HG02623 (cell line): ENCODE measurements around the gene ATP11A.

Source experiments
- ATAC-seq: cut with Tn5 transposase; IDR thresholded peaks from one replicate; pipeline ENCODE4 v1.9.1; 2021; ENCODE audit warnings: moderate library complexity; ENCODE audit not compliant: unreplicated experiment

The ATP11A gene

DNA sequence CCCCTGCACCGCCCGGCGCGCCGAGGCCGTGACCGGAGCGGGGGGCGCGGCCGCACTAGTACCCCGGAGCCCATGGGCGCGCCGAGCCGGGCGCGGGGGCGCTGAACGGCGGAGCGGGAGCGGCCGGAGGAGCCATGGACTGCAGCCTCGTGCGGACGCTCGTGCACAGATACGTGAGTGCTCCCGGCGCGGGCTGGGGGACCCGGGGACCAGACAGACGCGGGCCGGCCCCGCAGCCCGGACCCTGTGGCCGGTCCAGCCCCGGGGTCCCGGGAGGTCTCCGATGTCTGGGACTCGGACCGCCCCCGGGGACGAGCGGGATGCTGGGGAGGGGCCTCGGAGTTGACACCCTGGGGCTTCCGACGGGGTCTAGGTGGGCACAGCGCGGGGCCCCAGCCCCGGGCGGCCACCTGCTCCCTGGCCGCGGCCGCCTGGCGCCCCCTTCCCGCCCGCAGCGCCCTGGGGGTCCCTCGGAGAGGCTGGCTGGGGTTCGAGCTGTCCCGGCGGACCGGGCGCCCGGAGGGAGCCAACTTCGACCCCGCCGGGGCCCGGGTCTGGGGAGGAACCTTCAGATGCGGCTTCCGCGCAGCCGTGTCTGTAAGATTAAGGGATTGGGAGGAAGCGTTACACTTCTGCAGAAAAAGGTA is 568 bp downstream of the ATP11A start:
- peak; percentile 29 for ATAC-seq

DNA sequence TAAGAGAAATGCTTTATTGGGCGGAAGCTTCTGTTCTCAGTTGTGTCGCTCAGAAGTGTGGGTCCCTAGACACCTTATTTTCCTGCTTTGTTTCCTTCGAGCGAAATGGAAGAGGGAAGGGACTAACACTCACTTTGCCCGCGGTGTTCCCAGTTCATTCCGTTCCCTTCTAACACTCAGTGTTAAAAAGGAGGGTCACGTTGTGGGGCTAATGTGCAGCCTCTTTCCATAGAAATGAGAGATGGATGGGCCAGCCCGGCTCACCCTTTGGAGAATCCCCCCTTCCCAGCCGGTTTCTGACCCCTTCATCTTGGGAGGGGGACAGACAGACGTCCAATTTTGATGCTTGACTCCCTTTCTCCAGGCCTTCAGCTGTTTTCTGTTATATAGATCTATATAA is 2.3 kb downstream of the ATP11A start:
- no peak for ATAC-seq

DNA sequence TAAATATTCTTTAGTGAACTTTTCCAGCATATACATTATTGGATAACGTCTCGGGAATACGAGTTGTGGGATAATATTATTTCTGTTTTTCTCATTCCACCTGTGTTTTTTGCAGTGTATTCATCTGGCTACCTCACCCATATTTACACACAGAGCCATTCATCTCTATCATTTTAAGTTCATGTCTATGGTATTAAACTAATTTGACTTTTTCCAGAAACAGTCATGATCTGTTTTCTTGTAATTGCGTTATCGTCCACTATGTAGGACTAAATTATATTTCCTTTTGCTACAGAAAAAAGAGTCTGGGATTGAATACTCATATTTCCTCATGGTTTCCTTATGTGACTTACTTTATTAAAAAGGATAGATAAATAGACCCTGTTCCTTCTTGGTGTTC is 2.7 kb downstream of the ATP11A start:
- ATAC-seq, result no peak

DNA sequence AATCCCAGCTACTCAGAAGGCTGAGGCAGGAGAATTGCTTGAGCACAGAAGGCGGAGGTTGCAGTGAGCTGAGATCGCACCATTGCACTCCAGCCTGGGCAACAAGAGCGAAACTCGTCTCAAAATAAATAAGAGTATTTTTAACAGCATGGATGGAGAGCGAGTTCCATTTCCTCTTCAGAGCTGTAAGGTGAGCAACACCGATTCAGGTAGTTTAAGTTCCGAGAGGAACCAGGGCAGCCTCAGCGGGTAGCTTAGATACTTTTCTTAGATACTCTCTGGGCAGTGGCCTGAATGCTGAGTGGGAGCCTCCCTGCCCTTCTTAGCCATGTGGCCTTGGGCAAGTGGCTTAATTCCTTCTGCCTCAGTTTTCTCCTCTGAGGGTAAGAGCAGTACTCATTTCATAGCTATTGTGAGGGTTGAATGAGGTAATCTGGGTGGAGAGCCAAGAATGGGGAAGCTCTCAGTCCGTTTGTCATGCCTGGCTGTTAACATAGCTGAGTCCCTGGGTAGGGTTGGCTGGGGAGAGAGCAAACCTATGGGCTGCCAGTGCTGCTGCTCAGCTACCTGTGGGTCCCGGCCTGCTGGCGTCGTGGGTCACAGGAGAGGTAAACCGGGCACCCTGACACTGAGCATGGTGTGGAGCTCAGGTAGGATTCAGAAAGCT is 4.1 kb downstream of the ATP11A start:
- ATAC-seq, result no peak

DNA sequence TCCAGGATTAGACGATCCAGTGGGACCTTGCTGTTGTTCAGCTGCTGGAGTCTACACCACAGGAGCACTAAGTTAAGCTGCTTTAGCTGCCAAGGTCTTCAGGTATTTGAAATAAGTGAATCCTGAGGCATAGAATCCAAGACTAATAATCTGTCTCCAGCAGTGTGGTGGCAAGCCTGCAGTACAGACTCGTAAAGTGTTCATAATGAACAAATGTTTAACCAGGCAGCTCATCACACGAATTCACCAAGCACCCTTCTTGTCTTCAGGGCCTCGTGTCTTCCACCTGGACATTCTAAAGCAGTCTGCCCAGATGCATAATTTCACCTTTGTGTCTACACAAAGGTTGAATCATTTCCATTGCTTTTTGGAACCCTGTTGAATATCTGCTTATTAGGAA is 5.3 kb downstream of the ATP11A start:
- ATAC-seq, result no peak

DNA sequence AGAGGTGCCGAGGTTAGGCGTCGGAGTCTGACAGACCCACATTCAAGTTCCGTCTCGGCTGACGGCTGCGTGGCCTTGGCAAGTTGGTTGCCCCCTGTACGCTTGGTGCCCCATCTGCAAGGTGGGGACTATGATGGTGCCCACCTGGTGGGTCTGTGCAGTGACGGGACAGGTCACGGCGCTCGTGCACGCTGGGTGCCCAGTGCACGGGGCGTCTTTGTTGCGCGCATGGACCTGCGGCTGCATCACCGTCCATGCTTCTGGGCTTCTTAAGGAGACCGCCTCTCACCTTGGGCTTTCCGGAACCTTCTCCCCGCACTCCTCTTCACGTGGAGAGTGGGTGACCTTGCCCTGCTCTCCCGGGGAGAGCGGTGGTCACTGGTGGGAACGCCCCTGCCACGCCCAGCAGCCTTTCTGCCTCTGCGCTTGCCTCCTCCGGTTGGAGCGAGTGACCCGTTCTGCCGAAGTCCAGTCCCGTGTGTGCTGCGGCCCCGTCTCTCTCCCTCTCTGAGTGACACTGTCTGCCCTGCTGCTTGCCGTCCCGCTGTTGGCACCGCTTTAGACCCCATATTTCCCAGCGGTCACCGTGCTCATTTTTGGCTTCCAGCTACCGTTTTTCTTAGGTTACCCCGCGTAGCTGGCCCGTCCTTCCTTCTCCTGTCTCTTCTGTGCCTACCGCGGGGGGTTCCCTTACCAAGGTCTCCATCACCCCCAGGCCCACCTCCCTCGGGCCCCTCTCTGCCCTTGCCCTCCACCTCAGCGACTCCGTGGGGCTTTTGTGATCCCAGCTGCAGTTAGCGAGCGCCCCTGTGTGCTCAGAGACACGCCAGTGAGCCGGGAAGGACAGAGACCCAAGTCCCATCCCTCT is 6.4 kb downstream of the ATP11A start:
- no peak for ATAC-seq

DNA sequence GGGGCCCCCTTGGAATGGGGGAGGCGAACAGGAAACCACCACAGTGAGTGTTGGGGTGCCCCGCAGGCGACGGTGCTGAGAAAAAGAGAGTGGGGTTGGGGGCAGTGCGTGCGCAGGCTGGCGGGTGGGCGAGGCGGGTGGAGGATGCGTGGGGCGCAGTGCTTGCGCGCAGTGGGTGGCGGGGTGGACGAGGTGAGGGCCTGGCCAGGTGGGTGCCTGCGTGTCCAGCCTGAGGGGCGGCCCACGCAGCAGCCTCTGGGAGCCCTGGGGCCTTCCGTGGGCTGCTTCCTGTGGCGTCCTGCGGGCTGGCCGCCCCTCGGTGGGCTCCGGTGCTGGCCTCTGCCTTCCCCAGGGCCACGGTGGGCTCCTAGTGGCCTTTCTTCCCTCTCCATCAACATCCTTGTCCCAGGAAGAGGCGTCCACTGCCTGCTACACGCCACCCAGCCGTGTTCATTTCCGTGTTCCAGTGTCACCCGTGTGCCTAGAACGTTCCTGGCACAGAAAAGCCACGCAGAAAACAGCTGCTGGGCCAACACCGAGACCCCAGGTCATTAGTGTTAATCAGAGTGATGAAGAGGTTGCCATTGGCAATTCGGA is 7.1 kb downstream of the ATP11A start:
- no peak for ATAC-seq

DNA sequence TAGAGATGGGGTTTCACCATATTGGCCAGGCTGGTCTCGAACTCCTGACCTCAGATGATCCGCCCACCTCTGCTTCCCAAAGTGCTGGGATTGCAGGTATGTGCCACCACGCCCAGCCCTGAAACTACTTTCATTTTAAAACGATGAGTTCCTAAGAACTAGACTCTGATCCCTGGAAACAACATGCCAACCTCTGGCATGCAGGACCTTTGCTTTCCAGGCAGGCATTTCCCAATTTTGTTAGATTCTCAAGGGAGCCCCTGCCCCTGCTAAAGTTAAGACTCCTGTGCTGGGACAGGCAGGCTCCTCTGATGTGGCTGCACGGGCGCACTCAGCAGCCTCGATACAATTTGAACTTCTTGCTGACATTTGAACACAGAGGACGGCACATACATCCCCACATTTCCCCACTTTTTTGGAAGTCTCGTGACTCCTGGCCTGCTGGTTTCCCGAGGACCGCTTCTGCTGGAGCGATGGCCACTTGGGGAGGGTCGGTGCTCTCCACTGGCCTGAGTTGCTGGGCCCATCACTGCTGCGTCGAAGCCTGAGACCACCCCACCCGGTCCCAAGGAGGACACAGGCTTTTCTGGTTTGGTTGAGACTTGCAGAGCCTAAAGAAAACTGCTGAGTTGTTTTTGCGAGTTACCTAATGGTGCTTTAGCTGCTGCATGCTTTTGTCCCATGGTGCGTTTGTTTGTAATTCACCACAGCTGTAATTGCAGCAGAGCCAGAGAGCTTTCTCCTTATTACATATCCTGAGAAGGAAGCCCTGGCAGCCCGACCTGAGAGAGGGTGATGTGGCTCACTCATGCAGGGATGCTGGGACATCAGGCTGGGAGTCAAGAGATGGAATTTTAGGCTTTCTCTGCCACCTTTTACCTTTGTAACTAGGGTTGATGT is 8.2 kb downstream of the ATP11A start:
- ATAC-seq, result no peak

DNA sequence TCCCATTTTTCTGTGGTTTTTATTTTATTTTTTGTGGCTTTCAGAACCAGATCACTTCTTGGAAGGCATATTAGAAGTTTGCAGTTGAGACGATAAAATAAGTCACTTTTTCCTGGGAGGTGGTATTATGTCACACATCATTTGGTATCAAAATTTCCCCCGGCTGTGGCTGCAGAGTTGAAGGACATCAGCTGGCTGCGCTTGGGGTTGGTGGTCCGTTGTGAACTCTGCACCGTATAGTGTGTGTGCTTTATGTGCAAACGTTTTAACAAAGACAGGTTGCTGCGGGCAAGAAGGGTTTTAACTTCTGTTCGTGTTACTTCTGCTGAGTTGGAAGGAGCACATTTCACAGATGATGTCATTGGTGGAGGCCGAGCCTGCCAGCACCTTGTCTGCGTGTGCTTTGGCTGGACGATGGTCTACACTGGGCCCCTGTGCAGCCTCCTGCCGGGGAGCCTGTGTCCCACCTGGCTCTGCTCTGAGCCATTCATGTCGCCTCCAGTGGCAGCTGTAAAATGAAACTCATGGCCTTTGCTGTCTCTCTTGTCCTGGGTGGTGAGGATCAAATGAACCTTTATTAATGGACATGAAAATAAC is 9.6 kb downstream of the ATP11A start:
- no peak for ATAC-seq

DNA sequence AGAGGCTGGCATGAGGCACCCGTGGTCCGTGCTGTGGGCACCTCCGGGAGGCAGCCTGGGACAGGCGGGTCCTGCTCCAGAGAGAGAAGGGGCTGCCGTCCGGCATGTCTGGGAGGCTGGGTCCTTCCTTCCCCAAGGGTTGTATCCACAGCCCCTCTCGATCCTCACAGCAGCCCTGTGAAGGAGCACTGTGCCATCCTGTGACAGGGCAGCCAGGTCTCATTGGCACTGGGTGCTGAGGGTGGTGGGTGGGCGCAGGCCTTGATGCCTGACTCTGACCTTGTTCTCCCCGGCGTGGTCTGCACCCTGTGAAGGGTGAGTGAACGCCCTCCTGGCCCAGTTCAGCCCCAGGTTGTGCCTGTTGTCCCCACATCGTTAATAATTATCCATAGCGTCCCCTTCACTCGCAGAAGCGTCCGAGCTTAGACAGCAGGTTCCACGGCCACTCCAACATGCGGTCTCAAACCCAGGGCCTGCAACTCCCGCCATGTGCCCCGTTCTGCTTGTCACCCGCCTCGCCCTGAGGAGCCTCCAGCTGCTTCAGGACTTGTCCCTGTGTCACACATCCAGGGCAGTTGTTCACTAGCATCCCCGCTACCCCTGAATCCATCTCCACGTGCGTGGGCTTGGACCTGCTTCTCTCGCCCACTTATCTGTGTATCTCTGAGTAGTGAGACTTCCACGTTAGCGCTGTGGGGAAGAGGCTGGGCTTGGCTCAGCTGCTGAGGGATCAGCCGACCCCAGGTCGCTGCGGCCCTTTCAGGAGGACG is 10.6 kb downstream of the ATP11A start:
- ATAC-seq, result no peak

DNA sequence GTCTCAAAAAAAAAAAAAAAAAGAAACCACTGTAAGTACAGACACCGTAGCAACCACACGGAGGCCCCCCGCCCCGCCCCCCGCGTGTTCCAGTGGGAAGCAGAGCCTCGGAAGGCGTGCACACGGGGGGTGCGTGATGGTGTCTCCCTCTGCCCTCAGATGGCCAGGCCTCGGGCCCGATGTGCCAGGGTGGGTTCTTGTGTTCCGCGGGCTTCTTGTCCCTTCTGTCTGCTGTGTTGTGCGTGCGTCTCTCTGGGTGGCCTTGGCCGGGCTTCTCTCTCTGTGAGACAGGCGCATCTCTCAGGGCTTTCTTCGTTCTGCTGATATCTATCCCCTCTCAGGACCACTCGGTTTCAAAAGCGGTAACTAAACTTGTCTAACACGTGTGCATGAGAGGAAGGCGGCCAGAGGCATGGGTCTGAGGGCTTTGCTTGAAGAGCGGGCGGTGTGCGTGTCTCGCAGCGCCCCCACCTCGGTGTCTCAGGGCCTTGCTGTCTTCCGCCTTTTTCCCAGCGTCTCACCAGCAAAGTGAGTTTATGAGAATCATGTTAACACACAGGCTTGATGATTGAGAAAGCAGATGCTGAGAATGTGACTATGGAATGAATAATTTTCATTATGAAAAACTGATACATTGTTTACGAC is 12.6 kb downstream of the ATP11A start:
- ATAC-seq, result no peak

DNA sequence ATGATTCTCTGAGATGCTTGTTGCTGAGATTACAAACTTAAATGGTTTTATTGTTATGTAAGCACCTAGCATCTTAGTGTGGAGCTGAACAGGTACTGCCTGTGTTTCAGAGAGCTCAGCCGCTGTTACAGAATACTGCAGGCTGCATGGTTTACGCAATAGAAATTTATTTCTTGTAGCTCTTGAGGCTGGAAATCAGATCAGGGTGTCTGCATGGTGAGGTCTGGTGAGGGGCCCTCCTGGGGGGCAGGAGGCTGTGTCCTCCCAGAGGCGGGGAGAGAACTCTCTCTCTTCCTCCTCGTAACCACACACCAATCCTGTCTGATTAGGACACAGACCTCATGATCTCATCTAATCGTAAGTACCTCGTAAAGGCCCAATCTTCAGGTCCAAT is 13.1 kb downstream of the ATP11A start:
- no peak for ATAC-seq

DNA sequence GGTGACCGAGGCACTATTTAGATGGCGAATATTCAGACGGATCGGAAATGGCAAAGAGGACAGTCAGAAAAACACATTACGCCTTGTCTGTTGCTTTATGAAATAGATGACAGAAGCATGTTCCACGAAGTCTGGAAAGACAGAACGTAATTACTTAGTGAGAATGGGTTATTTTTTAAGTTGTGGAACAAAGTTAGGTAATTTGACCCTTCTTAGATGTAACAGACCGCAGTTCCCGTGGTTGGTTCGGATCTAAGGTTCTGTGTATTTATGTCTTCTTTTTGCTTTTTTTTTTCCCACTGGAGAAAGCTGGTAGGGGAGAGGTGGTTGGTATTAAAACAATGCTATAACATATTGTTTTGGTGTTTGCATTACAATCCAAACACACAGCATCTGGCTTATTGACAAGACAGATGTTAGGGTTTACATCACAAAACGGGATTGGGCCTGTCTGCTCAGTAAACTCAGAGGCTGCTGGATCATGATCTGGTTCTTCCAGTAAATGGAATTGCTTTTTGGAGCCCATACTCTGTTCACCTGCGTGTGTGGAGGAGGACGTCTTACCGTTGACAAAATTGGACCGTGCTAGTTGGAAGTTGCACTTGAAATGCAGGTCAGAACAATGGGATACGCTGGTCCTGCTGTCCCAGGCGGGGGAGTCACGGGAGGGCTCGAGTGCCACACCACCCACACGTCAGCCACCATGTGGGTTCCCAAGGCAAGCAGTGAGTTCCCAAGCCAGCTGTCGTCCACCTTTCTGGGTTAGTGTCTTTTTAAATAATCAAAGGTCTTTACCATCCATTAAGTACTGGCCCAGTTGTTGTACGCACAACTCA is 13.8 kb downstream of the ATP11A start:
- no peak for ATAC-seq

DNA sequence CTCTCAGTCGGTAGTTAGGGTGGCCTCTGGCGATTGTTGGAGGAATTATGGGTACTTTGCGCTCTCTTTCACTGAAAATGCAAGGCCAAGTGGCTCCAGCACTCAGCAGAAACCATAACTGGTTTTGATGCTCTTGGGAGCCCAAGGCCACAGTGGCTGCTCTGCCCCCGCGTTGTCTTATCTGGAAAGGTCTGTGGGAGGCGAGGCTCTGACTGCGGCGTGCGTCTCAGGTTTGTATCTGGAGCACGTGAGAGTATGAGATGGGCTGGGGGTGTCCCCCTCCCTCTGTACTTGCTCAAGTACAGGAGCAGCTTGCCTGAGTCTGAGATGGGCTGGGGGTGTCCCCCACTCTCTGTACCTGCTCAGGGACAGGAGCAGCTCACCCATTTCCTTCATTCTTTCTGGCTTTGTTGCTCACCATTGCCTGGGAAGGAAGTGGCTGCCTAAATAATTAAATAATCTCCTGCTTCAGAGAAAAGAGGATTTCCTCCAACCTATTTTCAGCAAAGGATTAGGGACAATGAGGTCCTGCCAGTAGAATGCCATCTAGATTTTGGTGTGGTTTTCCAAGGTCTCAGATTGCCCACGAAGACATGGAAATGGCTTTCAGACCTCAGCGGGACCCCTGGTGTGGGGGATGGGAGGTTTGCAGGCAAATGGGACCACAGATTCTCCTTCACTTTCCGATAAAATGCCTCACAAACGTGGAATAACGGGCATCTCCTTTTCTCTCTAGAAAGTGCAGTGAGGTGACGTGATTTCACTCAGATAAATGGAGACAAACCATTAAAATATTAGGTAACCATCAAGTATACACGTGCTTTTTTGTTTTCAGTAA is 14.7 kb downstream of the ATP11A start:
- no peak for ATAC-seq

DNA sequence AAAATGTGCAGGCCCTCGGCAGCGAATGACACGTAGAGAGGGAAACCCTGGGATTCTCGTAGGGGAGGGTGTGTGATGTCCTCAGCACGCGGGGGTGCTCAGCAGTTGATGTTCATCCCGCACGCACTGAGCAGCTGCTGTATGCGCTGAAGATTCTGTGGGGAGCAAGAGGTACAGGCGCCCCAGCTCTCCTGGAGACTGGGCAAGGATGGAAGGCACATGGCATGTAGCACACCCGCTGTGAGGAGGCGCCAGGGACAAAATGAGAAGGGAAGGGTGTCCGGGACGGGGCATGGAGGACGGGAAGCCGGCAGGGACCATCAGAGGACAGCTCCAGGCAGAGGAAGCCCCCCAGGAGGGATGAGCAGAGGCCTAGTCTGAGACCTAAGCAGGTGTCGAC is 15.4 kb downstream of the ATP11A start:
- no peak for ATAC-seq

DNA sequence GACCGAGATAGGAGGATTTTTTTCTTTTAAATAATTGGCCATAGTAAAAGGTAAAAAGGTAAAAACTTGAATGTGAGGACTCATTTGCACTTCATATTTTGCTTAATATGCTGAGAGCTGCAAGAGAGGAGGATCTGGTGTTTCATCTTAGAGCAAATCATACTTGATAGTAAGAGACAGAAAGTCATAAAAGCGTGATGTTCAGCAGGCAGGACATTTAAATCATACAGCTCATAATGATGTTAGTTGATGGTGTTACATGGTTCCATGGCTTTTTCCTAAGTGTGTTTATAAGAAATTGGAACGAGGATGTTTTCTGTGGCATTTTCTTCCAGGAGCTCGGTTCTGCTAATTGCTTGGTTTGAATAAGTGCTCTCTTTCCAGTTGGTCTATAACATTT is 16.3 kb downstream of the ATP11A start:
- ATAC-seq, result no peak

DNA sequence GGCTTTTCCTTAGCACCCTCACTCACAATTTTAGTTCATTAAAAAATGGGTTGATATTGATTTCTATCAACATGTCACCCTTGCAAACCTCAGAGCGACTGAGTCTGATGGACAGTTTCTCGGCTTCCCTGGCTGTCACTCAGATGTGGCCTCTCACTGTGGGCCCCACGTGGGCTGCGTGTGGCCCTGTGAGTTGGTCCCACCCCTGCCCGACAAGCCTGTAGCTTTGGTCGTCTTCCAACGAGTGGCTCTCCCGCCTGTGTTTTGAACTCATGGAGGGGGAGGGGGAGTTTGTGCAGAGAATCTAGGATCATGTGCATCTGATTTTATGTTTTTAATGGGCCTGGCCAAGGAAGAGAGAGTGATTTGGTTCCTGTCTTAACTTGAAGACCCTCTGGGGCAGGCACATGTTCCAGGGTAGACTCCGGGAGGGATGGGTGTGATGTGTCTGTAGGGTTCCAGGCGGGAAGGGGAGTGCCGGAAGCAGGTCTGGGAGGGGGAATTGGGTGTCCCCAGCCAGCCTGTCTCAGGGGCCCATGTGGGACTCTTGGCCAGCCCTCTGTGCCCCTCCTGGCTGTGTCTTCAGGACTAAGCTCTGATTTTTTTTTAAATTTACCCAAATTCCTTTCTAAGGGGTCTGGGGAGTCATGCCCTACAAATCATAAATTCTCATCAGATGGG is 18.9 kb downstream of the ATP11A start:
- no peak for ATAC-seq
